Kidney tubule cell (primary cell): ENCODE results near the gene LVRN.
A peak's percentile ranks its signal among the peaks of the same experiment; 100 is the strongest.

Experiments
- DNase-seq: peaks from one replicate; pipeline ENCODE4 v3.0.0-alpha.2; 2018; ENCODE audit warnings: low spot score

LVRN gene

DNA sequence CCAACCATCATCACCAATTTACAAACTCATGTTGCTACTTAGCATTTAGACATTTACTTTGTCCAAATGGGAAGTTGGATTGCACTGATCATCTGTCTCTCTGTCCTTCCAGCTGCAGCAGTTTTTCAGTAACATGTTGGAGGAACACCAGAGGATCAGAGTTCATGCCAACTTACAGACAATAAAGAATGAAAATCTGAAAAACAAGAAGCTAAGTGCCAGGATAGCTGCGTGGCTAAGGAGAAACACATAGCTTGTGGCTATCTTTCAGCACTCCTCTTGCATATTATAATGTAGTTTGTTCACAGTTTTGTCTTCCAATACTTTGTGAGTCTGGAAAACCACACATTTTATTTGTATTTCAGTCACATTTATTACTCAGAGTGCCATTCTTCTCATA is 63.6 kb downstream of the LVRN start:
- DNase-seq, result no peak

GRCh38 chr5:116032094-116032517 is 69.8 kb downstream of the LVRN start, which contains the start of gene ARL14EPL:
Gene ARL14EPL (plus strand): TSS chr5:116032472. CDS start chr5:116051466, 18,994 bp downstream.
- peak; percentile 85 for DNase-seq

DNA sequence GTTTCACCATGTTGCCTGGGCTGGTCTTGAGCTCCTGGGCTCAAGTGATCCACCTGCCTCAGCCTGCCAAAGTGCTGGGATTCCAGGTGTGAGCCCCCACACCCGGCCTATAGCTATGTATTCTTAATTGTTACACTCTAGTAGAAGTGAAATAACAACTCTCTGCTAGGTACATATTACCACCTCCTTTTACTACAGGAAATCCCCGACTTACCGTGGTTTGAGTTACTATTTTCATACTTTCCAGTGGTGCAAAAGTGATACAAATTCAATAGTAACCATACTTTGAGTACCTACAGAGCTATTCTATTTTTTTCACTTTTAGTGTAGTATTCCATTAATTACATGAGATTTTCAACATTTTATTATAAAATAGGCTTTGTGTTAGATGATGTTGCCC is 70.7 kb downstream of the LVRN start:
- DNase-seq, result no peak

DNA sequence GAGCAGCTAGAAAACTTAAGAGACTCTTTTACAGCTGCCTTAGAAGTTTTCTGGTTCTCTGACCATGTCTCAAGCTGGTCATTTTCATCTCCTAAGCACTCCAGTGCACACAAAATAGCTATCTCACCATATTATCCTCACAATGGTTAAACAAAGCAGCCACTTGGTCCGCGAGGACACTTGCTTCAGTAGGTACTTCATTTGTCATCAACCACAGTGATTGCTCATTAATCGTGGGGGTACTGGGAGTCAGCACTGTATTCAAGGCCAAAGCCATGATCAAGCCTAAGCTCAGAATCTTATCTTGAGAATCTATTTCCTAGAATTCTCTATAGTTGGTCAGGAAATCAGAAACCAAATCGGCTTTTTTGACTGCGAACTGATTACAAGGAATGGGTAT is 72.8 kb downstream of the LVRN start:
- peak; percentile 93 for DNase-seq

DNA sequence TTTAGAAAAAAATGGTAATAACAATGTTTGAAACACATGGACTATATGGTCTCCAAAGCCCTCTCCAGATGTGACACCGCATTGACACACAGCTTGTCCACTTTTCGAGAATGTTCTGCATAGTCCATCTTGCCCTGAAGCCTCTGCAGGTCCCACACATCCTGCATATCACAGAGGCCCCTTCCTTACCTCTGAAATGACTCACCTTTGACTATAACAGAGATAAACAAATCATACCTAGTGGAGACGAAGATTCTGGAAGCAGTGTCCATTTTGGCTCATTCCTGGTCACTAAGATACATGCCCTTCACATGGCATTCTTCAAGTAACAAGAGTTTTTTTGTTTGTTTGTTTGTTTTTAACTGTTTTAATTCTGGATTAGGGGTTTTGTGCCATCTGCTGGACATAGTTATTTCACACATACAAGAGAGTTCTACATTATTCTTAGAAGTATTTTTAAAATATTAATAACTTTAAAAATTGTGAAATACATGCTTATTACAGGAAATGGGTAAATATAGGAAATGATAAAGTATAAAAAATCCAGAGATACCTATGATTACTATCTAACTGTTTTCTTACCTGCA is 75.1 kb downstream of the LVRN start:
- peak; percentile 30 for DNase-seq

DNA sequence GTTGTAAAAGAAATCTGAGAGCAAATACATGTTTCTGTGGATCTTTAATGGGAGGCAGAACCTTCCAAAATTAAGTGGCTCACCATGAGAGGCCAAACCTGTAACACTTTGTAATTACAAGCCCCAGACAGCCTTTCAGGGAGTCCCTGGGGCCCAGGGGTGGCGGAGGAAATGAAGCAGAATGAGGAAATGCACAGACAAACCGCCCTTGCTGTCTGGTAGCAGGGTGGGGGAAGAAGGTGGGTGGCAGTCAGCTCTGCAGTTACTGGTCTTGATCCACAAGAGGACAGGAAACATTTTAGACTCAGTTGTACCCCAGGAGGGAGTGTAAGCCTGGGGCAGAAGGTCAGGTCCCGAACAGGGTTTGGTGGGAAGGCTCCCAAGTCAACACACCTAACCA is 76.5 kb downstream of the LVRN start:
- DNase-seq, result no peak

DNA sequence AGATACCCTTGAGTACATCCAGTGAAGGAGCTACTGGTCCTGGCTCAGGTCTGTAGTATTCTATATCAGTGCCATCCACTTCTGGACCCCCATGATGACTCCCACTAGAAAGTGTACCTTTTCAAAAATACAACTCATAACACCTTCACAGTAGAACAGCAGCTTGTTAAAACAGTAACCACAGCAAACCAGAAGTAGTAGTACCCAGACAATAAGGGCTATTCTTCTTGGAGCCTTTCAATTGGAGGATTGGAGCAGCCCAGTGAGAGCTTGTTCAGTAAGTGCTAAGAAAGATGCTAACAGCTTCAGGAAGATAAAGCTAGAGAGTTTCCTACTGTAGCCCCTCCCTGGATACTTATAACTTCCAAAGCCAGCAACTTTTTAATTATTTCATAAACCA is 80.1 kb downstream of the LVRN start:
- no peak for DNase-seq

GRCh38 chr5:116044073-116044472 is 81.8 kb downstream of the LVRN start:
- no peak for DNase-seq

DNA sequence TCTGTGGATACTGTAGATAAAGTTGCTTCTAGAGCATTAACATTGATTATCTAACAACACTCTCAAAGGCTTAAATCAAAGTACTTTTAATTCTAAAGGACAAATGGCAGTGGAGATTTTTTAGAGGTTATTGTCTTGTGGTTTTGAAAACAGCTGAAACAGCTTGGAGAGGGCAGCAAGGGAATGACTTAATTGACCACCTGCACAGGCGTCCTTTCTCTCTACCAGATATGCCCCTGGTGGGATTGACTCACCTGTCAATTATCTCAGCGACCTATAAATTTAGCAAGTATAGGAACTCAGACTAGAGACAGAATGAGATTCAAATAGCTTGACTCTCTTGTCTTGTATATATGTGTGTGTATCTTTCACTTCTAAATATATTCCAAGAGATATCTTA is 83.5 kb downstream of the LVRN start:
- DNase-seq, result peak; percentile 6

GRCh38 chr5:116046261-116046660 is 84.0 kb downstream of the LVRN start:
- DNase-seq, result no peak

GRCh38 chr5:116046823-116047222 is 84.5 kb downstream of the LVRN start:
- no peak for DNase-seq

- no peak for DNase-seq
These were observed 96.2 kb downstream of the LVRN start for GRCh38 chr5:116058346-116058936.

DNA sequence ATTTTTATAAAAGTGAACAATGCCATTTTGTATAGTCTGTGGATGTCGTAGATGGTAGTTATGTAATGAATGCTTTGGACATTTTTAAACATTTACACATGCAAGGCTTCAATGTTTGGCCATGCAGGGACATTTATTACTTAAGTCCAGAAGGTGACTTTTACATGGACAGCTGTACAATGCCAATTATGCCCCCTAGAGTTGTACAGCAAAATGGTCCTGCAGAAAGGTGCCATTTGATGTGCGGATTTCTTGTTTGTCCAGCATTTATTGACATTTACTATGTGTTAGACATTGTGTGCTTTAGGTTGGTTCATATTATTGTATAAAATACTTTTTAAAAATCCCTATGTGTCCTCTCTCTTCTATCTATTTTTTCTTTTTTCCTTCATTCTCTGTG is 100.1 kb downstream of the LVRN start:
- no peak for DNase-seq

- DNase-seq, result no peak
These were observed 101.7 kb downstream of the LVRN start for GRCh38 chr5:116063950-116064349.

GRCh38 chr5:116068028-116068632 is 105.9 kb downstream of the LVRN start:
- DNase-seq, result peak; percentile 62

DNA sequence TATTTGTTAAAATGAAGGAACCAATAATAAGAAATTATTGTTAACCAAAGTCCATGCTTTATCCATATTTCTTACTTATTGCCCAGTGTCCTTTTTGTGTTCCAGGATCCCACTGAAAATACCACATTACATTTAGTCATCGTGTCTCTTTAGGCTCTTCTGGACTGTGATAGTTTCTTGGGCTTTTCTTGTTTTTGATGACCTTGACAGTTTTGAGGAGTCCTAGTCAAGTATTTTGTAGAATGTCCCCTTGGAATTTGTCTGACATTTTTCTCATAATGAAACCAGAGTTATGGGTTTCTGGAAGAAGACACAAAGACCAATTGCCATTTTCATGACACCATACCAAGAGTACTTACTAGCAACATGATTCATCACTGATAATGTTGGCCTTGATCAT is 108.9 kb downstream of the LVRN start:
- no peak for DNase-seq

GRCh38 chr5:116075191-116075831 is 113.0 kb downstream of the LVRN start:
- DNase-seq, result peak; percentile 40

DNA sequence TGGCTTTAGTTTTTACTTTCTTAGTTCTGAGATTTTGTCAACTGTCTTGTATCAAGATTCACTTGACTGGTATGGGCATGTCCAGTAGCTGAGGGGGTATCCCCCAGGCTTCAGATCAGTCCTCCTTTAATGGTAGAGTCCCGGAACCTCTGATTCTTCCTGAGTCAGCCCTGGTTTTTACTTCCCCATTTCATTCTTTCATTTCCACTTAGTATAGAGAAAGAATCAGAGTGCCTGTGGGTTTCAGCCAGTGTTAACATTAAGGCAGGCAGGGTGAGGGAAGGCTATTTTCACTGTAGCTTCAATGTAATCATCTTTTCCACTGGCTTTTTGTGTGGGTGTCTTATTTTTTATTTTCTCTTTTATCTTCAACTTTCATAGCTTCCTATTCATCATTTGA is 114.2 kb downstream of the LVRN start:
- no peak for DNase-seq
